ENCODE results near the gene GRID1. TPM values are rescaled to one million over a fixed set of nuclear protein-coding genes. Genes with fewer than 3 reads are reported as not detected.

GRID1 gene
- total RNA-seq, 1 donor: not detected

- Histone ChIP-seq H3K4me3 (ENCODE audit: low read length) (no peak overlapping the region), H3K27me3 (ENCODE audit: insufficient read depth, low read length) (no peaks in the 10 kb centered on the region), H3K4me1 (ENCODE audit: insufficient read depth, low read length) (no peaks in the 10 kb centered on the region), H3K9me3 (ENCODE audit: low read depth, low read length) (no peaks in the 10 kb centered on the region)
Measured at GRCh38 chr10:85925201-85925750, 441.3 kb downstream of the GRID1 start.

- H3K9me3 ChIP-seq (ENCODE audit: low read depth, low read length): no peaks in the 10 kb centered on the region
Measured at GRCh38 chr10:85924382-85925102, 442.1 kb downstream of the GRID1 start.

GRCh38 chr10:85922356-85923129 lies 444.1 kb downstream of the GRID1 start:
- no peaks in the 10 kb centered on the region for H3K4me1 ChIP-seq (ENCODE audit: insufficient read depth, low read length)
- no peaks in the 10 kb centered on the region for H3K9me3 ChIP-seq (ENCODE audit: low read depth, low read length)
- no peaks in the 10 kb centered on the region for H3K27me3 ChIP-seq (ENCODE audit: insufficient read depth, low read length)
- no peak overlapping the region for H3K4me3 ChIP-seq (ENCODE audit: low read length)

More at GRCh38 chr10:85924382-85925102, 442.1 kb downstream of the GRID1 start:
- Histone ChIP-seq H3K4me1 (ENCODE audit: insufficient read depth, low read length) (no peaks in the 10 kb centered on the region), H3K4me3 (ENCODE audit: low read length) (no peak overlapping the region), H3K27me3 (ENCODE audit: insufficient read depth, low read length) (no peaks in the 10 kb centered on the region)

- Histone ChIP-seq H3K9me3 (ENCODE audit: low read depth, low read length) (no peaks in the 10 kb centered on the region), H3K4me1 (ENCODE audit: insufficient read depth, low read length) (no peaks in the 10 kb centered on the region), H3K4me3 (ENCODE audit: low read length) (no peak overlapping the region), H3K27me3 (ENCODE audit: insufficient read depth, low read length) (no peaks in the 10 kb centered on the region)
Measured at GRCh38 chr10:85921789-85922188, 444.8 kb downstream of the GRID1 start.

- Histone ChIP-seq H3K4me3 (ENCODE audit: low read length) (no peak overlapping the region), H3K27me3 (ENCODE audit: insufficient read depth, low read length) (no peaks in the 10 kb centered on the region), H3K4me1 (ENCODE audit: insufficient read depth, low read length) (no peaks in the 10 kb centered on the region), H3K9me3 (ENCODE audit: low read depth, low read length) (no peaks in the 10 kb centered on the region)
Measured at GRCh38 chr10:85920311-85920710, 446.3 kb downstream of the GRID1 start.

GRCh38 chr10:85919491-85920021 lies 447.0 kb downstream of the GRID1 start:
- H3K27me3 ChIP-seq (ENCODE audit: insufficient read depth, low read length): no peaks in the 10 kb centered on the region
- H3K9me3 ChIP-seq (ENCODE audit: low read depth, low read length): no peaks in the 10 kb centered on the region
- H3K4me1 ChIP-seq (ENCODE audit: insufficient read depth, low read length): no peaks in the 10 kb centered on the region
- no peak overlapping the region for H3K4me3 ChIP-seq (ENCODE audit: low read length)

- H3K27me3 ChIP-seq (ENCODE audit: insufficient read depth, low read length): no peaks in the 10 kb centered on the region
- H3K9me3 ChIP-seq (ENCODE audit: low read depth, low read length): no peaks in the 10 kb centered on the region
- no peak overlapping the region for H3K4me3 ChIP-seq (ENCODE audit: low read length)
Measured at GRCh38 chr10:85918371-85918770, 448.2 kb downstream of the GRID1 start.

GRCh38 chr10:85917601-85918000 lies 449.0 kb downstream of the GRID1 start:
- no peak overlapping the region for H3K4me3 ChIP-seq (ENCODE audit: low read length)
- H3K27me3 ChIP-seq (ENCODE audit: insufficient read depth, low read length): no peaks in the 10 kb centered on the region
- H3K4me1 ChIP-seq (ENCODE audit: insufficient read depth, low read length): no peaks in the 10 kb centered on the region
- no peaks in the 10 kb centered on the region for H3K9me3 ChIP-seq (ENCODE audit: low read depth, low read length)

More at GRCh38 chr10:85918371-85918770, 448.2 kb downstream of the GRID1 start:
- H3K4me1 ChIP-seq (ENCODE audit: insufficient read depth, low read length): no peaks in the 10 kb centered on the region

GRCh38 chr10:85916994-85917573 lies 449.5 kb downstream of the GRID1 start:
- H3K9me3 ChIP-seq (ENCODE audit: low read depth, low read length): no peaks in the 10 kb centered on the region
- no peaks in the 10 kb centered on the region for H3K27me3 ChIP-seq (ENCODE audit: insufficient read depth, low read length)
- H3K4me1 ChIP-seq (ENCODE audit: insufficient read depth, low read length): no peaks in the 10 kb centered on the region
- no peak overlapping the region for H3K4me3 ChIP-seq (ENCODE audit: low read length)

GRCh38 chr10:85916286-85916685 lies 450.3 kb downstream of the GRID1 start:
- H3K4me1 ChIP-seq (ENCODE audit: insufficient read depth, low read length): no peaks in the 10 kb centered on the region
- H3K4me3 ChIP-seq (ENCODE audit: low read length): no peak overlapping the region
- H3K27me3 ChIP-seq (ENCODE audit: insufficient read depth, low read length): no peaks in the 10 kb centered on the region
- no peaks in the 10 kb centered on the region for H3K9me3 ChIP-seq (ENCODE audit: low read depth, low read length)

- no peaks in the 10 kb centered on the region for H3K27me3 ChIP-seq (ENCODE audit: insufficient read depth, low read length)
- H3K4me1 ChIP-seq (ENCODE audit: insufficient read depth, low read length): no peaks in the 10 kb centered on the region
- no peak overlapping the region for H3K4me3 ChIP-seq (ENCODE audit: low read length)
- no peaks in the 10 kb centered on the region for H3K9me3 ChIP-seq (ENCODE audit: low read depth, low read length)
Measured at GRCh38 chr10:85915245-85915846, 451.2 kb downstream of the GRID1 start.

GRCh38 chr10:85914720-85915119 lies 451.9 kb downstream of the GRID1 start:
- Histone ChIP-seq H3K9me3 (ENCODE audit: low read depth, low read length) (no peaks in the 10 kb centered on the region), H3K4me3 (ENCODE audit: low read length) (no peak overlapping the region), H3K27me3 (ENCODE audit: insufficient read depth, low read length) (no peaks in the 10 kb centered on the region), H3K4me1 (ENCODE audit: insufficient read depth, low read length) (no peaks in the 10 kb centered on the region)

- H3K27me3 ChIP-seq (ENCODE audit: insufficient read depth, low read length): peaks cover 7% of the 10 kb centered on the region
- H3K4me1 ChIP-seq (ENCODE audit: insufficient read depth, low read length): no peaks in the 10 kb centered on the region
- no peak overlapping the region for H3K4me3 ChIP-seq (ENCODE audit: low read length)
- no peaks in the 10 kb centered on the region for H3K9me3 ChIP-seq (ENCODE audit: low read depth, low read length)
Measured at GRCh38 chr10:85908462-85908861, 458.1 kb downstream of the GRID1 start.

GRCh38 chr10:85902051-85902450 lies 464.5 kb downstream of the GRID1 start:
- Histone ChIP-seq H3K4me1 (ENCODE audit: insufficient read depth, low read length) (no peaks in the 10 kb centered on the region), H3K4me3 (ENCODE audit: low read length) (no peak overlapping the region), H3K27me3 (ENCODE audit: insufficient read depth, low read length) (peaks cover 9% of the 10 kb centered on the region), H3K9me3 (ENCODE audit: low read depth, low read length) (no peaks in the 10 kb centered on the region)
